OCI-LY1 (cell line): ENCODE measurements around the gene GTSE1.

Experiments
- EZH2 ChIP-seq: fragments of 200-600 bp; sonication (generic), shearing (Covaris generic); IDR thresholded peaks from 2 replicates; pipeline ENCODE4 v1.8.0; 2017; ENCODE audit warnings: borderline replicate concordance, mixed run types, mild to moderate bottlenecking, antibody characterized with exemption, low read length, moderate library complexity, mixed read lengths
- TF ChIP-seq, protein P1 (sequence below): fragments of 200-600 bp; sonication (generic), shearing (Covaris generic); IDR thresholded peaks from 2 replicates; pipeline ENCODE4 v1.5.1; 2017; ENCODE audit warnings: mild to moderate bottlenecking, antibody characterized with exemption, low read length, moderate library complexity, mixed read lengths

DNA sequence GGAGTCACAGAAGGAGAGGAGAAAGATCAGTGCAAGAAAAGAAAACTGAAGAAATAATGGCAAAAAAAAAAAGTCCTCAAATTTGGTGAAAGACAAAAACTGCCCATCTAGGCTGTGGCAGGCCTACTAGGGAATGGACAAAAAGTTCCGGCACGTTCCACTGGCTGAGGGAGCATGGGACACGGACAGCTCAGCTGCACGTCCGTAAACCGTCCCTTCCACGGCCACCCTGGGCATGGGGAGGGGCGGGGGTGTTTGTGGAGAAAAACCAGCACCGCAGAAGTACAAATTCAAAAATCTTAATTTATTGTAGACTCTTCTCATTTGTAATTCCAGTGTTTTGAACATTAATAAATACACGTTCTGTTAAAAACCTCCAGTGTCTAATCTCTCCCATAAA is 64.2 kb downstream of the GTSE1 start:
- TF ChIP-seq, protein P1, sequence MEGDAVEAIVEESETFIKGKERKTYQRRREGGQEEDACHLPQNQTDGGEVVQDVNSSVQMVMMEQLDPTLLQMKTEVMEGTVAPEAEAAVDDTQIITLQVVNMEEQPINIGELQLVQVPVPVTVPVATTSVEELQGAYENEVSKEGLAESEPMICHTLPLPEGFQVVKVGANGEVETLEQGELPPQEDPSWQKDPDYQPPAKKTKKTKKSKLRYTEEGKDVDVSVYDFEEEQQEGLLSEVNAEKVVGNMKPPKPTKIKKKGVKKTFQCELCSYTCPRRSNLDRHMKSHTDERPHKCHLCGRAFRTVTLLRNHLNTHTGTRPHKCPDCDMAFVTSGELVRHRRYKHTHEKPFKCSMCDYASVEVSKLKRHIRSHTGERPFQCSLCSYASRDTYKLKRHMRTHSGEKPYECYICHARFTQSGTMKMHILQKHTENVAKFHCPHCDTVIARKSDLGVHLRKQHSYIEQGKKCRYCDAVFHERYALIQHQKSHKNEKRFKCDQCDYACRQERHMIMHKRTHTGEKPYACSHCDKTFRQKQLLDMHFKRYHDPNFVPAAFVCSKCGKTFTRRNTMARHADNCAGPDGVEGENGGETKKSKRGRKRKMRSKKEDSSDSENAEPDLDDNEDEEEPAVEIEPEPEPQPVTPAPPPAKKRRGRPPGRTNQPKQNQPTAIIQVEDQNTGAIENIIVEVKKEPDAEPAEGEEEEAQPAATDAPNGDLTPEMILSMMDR, result no peak
- no peak for TF ChIP-seq EZH2
